ENCODE results near the gene GGA1.
A peak's percentile ranks its signal among the peaks of the same experiment; 100 is the strongest.

Gene GGA1, protein sequence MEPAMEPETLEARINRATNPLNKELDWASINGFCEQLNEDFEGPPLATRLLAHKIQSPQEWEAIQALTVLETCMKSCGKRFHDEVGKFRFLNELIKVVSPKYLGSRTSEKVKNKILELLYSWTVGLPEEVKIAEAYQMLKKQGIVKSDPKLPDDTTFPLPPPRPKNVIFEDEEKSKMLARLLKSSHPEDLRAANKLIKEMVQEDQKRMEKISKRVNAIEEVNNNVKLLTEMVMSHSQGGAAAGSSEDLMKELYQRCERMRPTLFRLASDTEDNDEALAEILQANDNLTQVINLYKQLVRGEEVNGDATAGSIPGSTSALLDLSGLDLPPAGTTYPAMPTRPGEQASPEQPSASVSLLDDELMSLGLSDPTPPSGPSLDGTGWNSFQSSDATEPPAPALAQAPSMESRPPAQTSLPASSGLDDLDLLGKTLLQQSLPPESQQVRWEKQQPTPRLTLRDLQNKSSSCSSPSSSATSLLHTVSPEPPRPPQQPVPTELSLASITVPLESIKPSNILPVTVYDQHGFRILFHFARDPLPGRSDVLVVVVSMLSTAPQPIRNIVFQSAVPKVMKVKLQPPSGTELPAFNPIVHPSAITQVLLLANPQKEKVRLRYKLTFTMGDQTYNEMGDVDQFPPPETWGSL

DNA sequence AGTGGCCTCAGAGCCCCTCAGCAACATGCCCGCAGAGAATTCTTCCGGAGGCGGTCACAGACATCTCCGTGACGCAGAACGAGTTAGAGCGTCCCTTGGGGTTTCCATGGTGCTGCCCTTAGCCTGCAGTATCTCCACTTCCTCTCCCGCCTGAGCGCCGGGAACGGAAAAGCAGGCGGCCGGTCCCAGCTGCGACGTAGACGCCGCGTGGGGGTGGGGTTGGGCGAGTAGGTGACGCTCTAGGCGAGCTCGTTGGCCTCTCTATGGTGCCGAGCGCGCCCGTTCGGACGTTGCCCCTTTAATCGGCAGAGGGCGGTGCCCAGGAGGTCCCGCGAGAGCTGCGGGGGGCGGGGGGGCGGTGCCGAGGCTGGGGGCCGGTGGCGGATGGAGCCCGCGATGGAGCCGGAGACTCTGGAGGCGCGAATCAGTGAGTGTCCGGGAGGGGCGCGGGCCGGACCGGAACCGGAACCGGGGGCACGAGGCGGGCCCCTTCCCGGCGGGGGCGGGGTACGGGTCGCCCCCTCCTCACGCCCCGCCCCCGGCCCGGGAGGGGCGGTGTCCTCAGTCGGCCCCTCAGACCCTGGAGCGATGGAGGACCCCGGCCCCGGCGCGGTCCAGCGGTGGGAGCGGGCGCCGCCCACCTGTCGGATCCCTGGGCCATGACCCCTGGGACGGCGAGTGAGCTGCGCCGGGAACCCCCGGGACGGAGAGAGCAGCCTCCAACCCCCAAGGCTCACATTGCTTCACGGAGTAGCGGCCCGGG, at the start of gene GGA1:
GGA1 (plus strand) TSS at position 358 of the 763 bp plus-strand sequence; CDS start at position 385, 27 bp downstream.
- DNase-seq: peak; percentile 97

GRCh38 chr22:37559521-37559900, 49.1 kb upstream of the GGA1 start:
- DNase-seq: no peak

GRCh38 chr22:37559901-37560607, 48.6 kb upstream of the GGA1 start, which contains the start of gene CDC42EP1:
Gene CDC42EP1 (plus strand): TSS chr22:37560480. CDS start chr22:37566350, 5,870 bp downstream.
- no peak for DNase-seq

GRCh38 chr22:37560608-37561211, 47.9 kb upstream of the GGA1 start:
- no peak for DNase-seq

DNA sequence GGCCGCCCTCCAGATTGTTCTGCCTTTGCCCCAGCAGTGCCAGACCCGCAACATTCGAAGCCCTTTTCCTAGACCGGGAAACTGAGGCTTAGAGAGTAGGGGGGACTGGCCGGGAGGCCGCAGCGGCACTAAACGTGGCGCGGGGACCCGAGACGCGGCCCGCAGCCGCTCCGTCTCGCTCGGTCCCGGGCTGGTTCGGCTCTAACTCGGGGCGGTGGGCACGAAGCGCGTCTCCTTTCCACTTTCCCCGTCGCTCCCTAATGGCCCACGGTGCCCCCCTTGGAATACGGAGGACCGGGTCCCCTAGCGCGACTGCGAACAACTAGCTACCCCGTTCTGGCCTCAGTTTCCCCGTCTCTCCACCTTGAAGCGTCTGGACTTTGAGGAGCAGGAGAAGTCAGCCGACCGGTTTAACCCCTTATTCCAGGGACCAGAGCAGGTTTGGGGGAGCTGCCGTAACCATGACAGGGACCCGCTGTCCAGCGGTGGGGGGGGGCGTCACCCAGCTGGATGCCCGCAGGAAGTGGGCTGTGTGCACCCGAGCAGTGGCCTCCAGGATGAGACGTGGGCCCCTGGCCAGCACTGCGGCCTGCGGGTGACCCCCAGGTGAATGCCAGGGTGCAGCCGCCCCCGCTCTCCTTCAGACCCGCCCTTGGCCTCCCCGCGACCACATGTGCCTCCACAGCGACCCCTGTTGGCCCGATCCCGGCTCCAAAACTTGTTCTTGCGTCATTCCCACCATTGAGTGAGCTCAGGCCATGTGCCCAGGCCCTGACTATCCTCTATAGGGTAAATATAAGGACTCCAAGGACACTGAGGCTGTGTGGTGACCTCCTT, 47.2 kb upstream of the GGA1 start:
- peak; percentile 89 for DNase-seq

GRCh38 chr22:37562049-37562875, 46.4 kb upstream of the GGA1 start:
- DNase-seq: no peak

- DNase-seq: no peak
Observed at GRCh38 chr22:37563153-37564081, 45.2 kb upstream of the GGA1 start.

GRCh38 chr22:37564111-37564711, 44.4 kb upstream of the GGA1 start:
- DNase-seq: no peak

DNA sequence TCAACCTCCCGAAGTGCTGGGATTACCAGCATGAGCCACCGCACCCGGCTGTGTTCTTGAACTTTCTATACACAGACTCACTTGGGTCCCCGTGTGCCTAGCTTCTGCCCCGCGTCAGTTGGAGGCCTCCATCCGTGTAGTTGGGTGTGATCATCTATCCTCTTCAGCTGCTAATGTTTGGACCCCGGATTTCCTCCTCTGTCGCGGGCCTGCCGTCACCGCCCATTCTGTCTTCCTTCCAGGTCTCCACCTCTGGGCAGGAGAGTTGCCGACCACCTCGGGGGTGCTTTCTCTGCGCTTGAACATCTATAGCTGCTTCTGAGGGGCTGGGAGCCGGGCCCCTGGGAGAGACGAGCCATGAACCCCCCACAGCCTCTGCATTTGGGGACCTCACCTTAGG, 42.8 kb upstream of the GGA1 start:
- no peak for DNase-seq

- DNase-seq: peak; percentile 44
Observed at GRCh38 chr22:37566329-37566837, 42.3 kb upstream of the GGA1 start.

DNA sequence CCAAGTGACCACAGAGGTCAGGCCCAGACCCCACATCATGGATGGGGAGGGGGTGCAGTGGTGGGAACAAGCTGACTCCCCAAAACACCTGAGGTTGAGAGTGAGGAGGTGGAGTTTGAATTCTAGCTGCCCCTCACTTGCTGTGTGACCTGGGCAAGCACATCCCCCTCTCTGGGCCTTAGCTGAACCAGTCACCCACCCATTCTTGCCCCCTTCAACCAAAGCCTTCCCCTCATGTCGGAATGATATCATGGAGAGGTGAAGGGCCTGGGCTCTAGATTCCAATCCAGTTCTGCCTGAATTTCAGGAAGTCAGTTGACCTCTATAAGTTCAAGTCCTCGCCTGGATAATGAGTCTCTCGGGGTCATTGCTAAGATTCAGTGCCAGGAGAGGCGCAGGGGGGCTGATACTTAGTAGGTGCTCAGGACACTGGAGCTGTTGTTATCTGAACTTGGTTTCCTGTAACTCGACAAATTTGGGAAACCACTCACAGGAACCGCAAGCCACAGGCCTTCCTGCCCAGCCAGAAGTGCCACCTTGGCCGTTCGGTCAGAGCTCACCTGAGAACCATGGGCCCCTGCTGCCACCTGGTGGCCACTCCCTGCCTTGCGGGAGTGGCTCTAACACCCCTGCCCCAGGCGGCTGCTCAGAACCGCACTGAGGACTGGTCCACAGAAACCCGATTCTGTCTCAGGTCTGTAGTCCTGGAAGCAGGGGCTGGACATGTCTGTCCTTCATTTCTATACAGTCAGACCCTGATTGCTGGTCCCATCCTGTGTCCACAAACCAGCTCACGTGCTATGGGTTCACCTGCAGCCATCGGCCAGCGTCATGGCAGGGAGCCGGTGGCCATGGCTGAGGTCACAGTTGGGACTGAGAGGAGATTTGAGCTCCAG, 41.5 kb upstream of the GGA1 start:
- peak; percentile 94 for DNase-seq

DNA sequence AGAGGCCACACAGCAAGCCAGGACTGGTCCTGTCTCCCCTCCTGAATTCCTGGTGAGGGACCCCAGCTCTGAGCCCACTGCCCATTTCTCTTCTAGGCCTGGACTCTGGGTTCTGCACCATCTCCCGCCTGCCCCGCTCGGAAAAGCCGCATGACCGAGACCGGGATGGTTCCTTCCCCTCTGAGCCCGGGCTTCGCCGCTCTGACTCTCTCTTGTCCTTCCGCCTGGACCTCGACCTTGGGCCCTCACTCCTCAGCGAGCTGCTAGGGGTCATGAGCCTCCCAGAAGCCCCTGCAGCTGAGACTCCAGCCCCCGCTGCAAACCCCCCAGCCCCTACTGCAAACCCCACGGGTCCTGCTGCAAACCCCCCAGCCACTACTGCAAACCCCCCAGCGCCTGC, 40.6 kb upstream of the GGA1 start:
- DNase-seq: no peak

- DNase-seq: no peak
Observed at GRCh38 chr22:37568448-37569008, 40.1 kb upstream of the GGA1 start.

GRCh38 chr22:37569009-37569920, 39.4 kb upstream of the GGA1 start:
- DNase-seq: no peak

- no peak for DNase-seq
Observed at GRCh38 chr22:37569921-37570660, 38.5 kb upstream of the GGA1 start.

- DNase-seq: no peak
Observed at GRCh38 chr22:37570661-37570976, 38.0 kb upstream of the GGA1 start.

Data from stimulated activated CD4-positive, alpha-beta T cell treated with anti-CD3 and anti-CD28 coated beads, Interleukin-15, amount 100 ng/mL, for 24 hours (primary cell).